CD4-positive, alpha-beta T cell treated with Interleukin-4 for 4 hours (primary cell): ENCODE data around the gene CCDC106.

Experiments used
- DNase-seq: peaks from one replicate; pipeline ENCODE4 v3.0.0-alpha.2; 2020

CCDC106 gene

GRCh38 chr19:55614711-55615542 is 33.1 kb upstream of the CCDC106 start:
- no peak for DNase-seq

GRCh38 chr19:55615543-55616394 is 32.2 kb upstream of the CCDC106 start:
- DNase-seq = no peak

GRCh38 chr19:55616395-55616875 is 31.6 kb upstream of the CCDC106 start:
- no peak for DNase-seq

- DNase-seq = no peak
Measured at GRCh38 chr19:55617426-55617825, 30.6 kb upstream of the CCDC106 start.

DNA sequence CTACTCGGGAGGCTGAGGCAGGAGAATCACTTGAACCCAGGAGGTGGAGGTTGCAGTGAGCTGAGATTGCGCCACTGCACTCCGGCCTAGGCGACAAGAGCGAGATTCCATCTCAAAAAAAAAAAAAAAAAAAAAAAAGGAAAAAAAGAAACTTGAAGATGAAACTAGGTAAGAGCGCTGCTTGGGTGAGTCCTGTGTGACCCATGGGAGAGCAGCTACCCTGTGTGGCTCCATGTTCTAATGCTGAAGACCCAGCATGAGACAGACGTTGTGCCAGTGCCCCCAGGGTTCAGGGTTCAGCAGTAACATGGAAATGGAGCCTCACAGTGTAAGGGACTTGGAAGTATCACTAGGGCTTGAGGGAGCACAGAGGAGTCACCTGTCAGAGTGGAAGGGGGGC is 29.6 kb upstream of the CCDC106 start:
- no peak for DNase-seq

DNA sequence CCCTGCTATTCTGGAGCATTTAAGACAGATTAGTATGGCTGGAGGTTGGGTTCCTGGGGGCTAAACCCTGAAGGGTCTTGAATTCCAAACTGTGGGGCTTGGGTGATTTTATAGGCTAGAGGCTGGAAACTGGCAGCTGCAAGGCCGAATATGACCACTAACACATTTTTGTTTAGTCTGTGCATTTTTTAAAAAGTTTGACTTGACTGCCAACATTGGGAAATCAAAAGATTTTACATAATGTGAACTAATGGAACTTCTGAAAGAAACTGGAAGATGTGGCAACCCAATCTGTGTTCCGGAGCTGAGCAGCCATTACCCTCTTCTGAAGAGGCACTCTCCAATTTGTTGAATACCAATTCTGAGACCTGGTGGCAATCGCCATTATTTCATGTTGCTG is 28.7 kb upstream of the CCDC106 start:
- DNase-seq = no peak

- no peak for DNase-seq
Measured at GRCh38 chr19:55620410-55621204, 27.4 kb upstream of the CCDC106 start.

GRCh38 chr19:55621205-55621672 is 26.8 kb upstream of the CCDC106 start:
- DNase-seq = no peak

GRCh38 chr19:55621673-55622231 is 26.3 kb upstream of the CCDC106 start:
- DNase-seq = no peak

DNA sequence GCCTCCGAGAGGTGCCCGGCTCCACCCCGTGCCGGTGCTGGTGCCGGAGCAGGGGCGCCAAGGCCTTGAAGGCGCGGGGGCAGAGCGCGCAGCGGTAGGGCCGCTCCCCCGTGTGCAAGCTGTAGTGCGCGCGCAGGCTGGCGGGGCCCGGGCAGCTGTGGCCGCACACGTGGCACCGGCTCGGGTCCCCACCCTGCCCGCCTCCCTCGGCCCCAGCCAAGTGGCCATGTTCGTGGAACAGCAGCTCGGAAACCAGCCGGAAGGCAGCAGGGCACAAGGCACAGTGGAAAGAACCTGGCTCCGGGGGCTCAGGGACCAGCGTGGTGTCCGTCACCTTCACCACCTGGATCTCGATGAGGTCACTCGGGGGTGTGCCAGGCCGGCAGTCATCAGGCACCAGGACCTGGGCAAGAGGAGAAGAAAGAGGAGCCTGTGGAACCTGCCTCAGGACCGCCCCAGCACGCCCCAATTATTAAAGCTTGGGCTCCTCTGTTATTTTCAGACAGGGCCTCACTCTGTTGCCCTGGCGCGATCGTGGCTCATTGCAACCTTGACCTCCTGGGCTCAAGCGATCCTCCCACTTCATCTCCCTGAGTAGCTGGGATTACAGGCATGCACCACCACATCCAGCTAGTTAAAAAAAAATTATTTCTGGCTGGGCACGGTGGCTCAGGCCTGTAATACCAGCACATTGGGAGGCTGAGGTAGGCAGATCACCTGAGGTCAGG is 25.6 kb upstream of the CCDC106 start:
- DNase-seq = no peak

GRCh38 chr19:55623130-55623529 is 24.9 kb upstream of the CCDC106 start:
- no peak for DNase-seq

DNA sequence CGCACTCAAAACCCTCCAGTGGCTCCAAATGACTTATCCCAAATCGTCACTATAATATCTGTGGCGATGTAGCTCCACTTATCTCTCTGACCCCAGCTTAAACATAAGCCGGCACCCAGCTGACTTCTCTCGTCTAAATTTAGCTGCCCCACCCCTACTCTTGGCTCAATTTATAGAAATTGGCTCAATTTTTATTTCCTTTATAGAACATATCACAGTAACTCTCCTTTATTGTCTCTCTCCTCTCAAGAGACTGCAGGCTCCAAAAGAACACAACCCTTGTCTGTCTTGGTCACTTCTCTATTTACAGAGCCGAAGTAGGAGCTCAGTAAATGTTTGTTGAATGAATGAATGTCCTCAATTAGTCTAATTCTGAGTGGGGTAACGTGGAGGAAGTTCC is 24.5 kb upstream of the CCDC106 start:
- DNase-seq = no peak

GRCh38 chr19:55624109-55625003 is 23.7 kb upstream of the CCDC106 start, which contains the start of gene ZNF784:
Gene ZNF784, minus strand, starts transcription at chr19:55624566. Its CDS starts 5 bp downstream, at chr19:55624561.
- DNase-seq = peak; percentile 85

GRCh38 chr19:55625004-55625326 is 23.0 kb upstream of the CCDC106 start:
- DNase-seq = no peak

DNA sequence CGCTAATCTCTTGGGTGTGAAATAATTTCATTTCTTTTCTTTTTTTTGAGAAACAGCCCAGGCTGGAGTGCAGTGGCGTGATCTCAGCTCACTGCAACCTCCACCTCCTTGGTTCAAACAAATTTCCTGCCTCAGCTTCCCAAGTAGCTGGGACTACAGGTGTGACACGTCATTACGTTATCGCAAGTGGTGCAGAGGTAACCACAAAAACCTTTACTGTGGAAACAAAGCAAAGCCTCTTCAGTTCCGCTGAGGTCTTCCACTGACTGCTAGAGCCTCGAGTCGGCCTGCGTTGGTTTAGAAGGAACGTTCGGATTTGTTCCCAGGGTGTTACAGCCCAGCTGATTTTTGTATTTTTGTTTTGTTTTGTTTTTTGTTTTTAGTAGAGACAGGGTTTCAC is 21.7 kb upstream of the CCDC106 start:
- peak; percentile 84 for DNase-seq

DNA sequence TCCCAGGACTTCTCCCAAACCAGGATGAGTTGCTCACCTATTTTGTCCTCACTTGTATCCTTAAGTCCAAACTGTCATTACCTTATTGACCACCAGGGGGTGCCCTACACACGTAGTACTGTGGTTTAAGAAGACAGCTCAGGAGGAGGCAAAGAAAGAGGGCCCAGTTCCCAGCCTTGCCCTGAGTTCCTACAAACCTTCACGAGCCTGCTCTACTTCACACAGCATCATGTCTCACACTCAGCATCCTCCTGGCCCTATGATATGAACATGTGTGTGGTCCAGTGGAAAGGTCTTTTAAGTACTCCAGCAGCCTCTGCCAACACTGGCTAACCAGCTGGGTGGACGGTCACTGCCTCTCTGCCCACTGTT is 15.6 kb upstream of the CCDC106 start:
- DNase-seq = peak; percentile 90

DNA sequence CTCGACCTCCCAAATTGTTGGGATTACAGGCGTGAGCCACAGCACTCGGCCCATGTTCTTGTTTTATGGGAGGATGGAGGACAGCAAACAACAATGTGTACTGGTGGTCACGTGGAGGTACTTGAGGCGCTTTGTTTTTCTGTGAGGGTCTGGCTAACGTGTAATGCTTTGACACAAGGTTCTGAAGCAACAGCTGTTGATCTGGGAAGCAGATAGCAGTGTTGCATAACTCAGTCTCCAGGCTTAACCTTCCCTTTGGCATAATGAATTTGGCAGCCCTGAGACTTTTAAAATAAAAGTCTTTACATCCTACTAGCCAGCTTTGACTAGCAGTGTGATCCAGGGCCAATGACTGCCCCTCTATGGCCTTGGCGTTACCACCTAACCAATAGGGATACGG is 14.2 kb upstream of the CCDC106 start:
- no peak for DNase-seq

DNA sequence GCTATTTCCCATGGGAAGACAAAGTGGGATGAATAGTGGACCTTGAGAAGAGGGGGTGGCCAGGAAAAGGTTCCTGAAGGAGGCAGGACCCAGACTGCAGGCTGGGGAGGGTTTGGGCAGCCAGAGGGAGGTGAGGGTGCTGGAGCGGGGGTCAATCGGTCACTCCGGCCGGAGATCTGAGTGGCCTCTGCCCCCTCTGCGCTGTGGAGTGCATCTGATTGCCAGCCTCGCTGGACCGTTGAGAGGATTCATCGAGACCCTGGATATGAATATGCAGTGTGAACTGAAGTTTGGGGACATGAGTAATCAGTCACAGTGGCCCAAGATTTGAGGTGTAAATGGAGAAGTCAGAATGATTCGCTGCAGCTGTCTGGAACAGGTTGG is 12.7 kb upstream of the CCDC106 start:
- DNase-seq = peak; percentile 17

DNA sequence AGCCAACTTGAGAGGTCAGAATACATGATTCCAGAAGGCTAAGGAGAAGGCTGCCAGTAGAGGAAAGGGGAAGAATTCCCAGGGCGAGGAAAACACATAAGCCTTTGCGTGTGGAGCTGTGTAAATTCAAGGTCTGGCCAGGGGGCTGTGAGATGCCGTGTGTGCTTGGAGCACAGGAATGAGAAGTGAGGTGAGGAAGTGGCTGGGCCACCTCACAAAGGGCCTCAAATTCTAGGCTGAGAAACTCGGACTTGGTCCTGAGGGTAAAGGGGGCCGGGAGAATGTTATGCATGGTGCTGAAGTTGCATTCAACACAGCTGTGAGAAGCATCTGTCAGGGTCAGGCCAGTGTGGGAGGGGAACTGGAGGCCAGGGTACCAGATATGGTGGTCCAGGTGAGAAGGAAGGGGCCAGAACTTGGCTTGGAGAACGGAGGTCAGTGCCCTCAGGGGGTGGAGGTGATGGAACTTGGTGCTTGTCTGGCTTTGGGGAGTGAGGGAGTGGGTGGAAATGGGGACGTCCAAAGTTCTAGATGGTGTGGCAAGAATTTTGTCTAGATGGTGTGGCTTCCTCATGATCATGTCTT is 12.1 kb upstream of the CCDC106 start:
- DNase-seq = no peak

GRCh38 chr19:55636723-55637122 is 11.3 kb upstream of the CCDC106 start:
- no peak for DNase-seq

GRCh38 chr19:55637534-55637933 is 10.5 kb upstream of the CCDC106 start:
- DNase-seq = no peak
